Smooth muscle cell (in vitro differentiated cells): ENCODE data around the gene TAS2R60. TPM values are rescaled to one million over a fixed set of nuclear protein-coding genes. Genes with fewer than 3 reads are reported as not detected.
A peak's percentile ranks its signal among the peaks of the same experiment; 100 is the strongest.

Experiments used
- DNase-seq: peaks from one replicate; lab custom pipeline; 2025; ENCODE audit not compliant: unreplicated experiment; lab: John Stamatoyannopoulos, UW
- H2AFZ ChIP-seq: fragments of 200-600 bp; sonication (generic); 2 replicates; pipeline ENCODE4 v1.6.0; 2016; ENCODE audit warnings: antibody characterized with exemption, low read depth, mild to moderate bottlenecking
- H3F3A ChIP-seq: fragments of 200-600 bp; sonication (generic); 2 replicates; pipeline ENCODE4 v1.6.0; 2017; ENCODE audit warnings: antibody characterized with exemption, low read depth
- H3K27ac ChIP-seq: fragments of 200-600 bp; sonication (generic); 2 replicates; pipeline ENCODE4 v1.5.1; 2016; ENCODE audit warnings: low read depth, mild to moderate bottlenecking
- H3K27me3 ChIP-seq: fragments of 200-600 bp; sonication (generic); 2 replicates; pipeline ENCODE4 v1.6.1; 2016; ENCODE audit warnings: low read depth, mild to moderate bottlenecking
- H3K36me3 ChIP-seq: fragments of 200-600 bp; sonication (generic); 2 replicates; pipeline ENCODE4 v1.5.1; 2016; ENCODE audit warnings: low read depth
- H3K4me1 ChIP-seq: fragments of 200-600 bp; sonication (generic); 2 replicates; pipeline ENCODE4 v1.5.1; 2016; ENCODE audit warnings: low read depth
- H3K4me2 ChIP-seq: fragments of 200-600 bp; sonication (generic); 2 replicates; pipeline ENCODE4 v1.6.0; 2016; ENCODE audit warnings: mild to moderate bottlenecking
- H3K4me3 ChIP-seq: fragments of 200-600 bp; sonication (generic); 2 replicates; pipeline ENCODE4 v1.5.1; 2016; ENCODE audit warnings: mild to moderate bottlenecking
- H3K79me2 ChIP-seq: fragments of 200-600 bp; sonication (generic); 2 replicates; pipeline ENCODE4 v1.6.0; 2016; ENCODE audit warnings: low read depth, mild to moderate bottlenecking
- H3K9ac ChIP-seq: fragments of 200-600 bp; sonication (generic); 2 replicates; pipeline ENCODE4 v1.6.0; 2016; ENCODE audit warnings: low read depth
- H3K9me3 ChIP-seq: fragments of 200-600 bp; sonication (generic); replicated peaks from 2 replicates; pipeline ENCODE4 v1.5.1; 2016; ENCODE audit warnings: low read depth
- H4K20me1 ChIP-seq: fragments of 200-600 bp; sonication (generic); 2 replicates; pipeline ENCODE4 v1.6.0; 2016; ENCODE audit warnings: low read depth
- CTCF ChIP-seq: fragments of 200-600 bp; sonication (generic); IDR thresholded peaks from 2 replicates; pipeline ENCODE4 v1.5.1; 2017; ENCODE audit warnings: borderline replicate concordance, mild to moderate bottlenecking, antibody characterized with exemption; ENCODE audit not compliant: insufficient read depth, poor library complexity, severe bottlenecking
- WGBS: methylation state at CpG from one replicate; pipeline ENCODE4 v1.1.7; 2016; ENCODE audit warnings: low lambda C conversion rate; 5-methylcytosine and 5-hydroxymethylcytosine counted together
- polyA plus RNA-seq: library from polyadenylated mRNA; unstranded; fragments of >200 nt; fragmentation: Nextera tagmentation; extraction: Ambion mirVana; gene quantifications from 2 replicates; pipeline ENCODE4 v1.2.1, GENCODE V29; 2016
- total RNA-seq: library from RNA; depleted of rRNA; stranded (reverse); fragments of >200 nt; gene quantifications from 2 replicates; pipeline ENCODE4 v1.2.3, GENCODE V29; 2014

The TAS2R60 gene
- total and polyA plus RNA-seq, 2 experiments from 2014 or later, result not detected

GRCh38 chr7:143493751-143494150 is 50.5 kb downstream of the TAS2R60 start:
- no peak overlapping the region for H3K4me2 ChIP-seq
- H3K9ac ChIP-seq, result no peak overlapping the region
- no peaks in the 10 kb centered on the region for H3K9me3 ChIP-seq
- no peaks in the 10 kb centered on the region for H3K79me2 ChIP-seq
- H3K36me3 ChIP-seq, result no peaks in the 10 kb centered on the region
- WGBS, result 95% methylated on average over 1 of the region's 1 CpG
- no peak overlapping the region for H3K27ac ChIP-seq
- TF ChIP-seq CTCF, result no peak
- no peak for DNase-seq
- H3K4me3 ChIP-seq, result no peak overlapping the region
- no peaks in the 10 kb centered on the region for H3K27me3 ChIP-seq
- H3K4me1 ChIP-seq, result no peaks in the 10 kb centered on the region
- H3F3A ChIP-seq, result no peaks in the 10 kb centered on the region
- H2AFZ ChIP-seq, result peak overlapping the region; percentile 16
- no peaks in the 10 kb centered on the region for H4K20me1 ChIP-seq

Other genes starting within 250 kb of the TAS2R60 start
- not detected in 2 replicates for gene TAS2R40, start 221.4 kb upstream of the TAS2R60 start, total RNA-seq
- gene TAS2R40, start 221.4 kb upstream of the TAS2R60 start, polyA plus RNA-seq, result not detected in 2 replicates
- 102 and 158 TPM in 2 replicates for gene GSTK1, start 180.0 kb upstream of the TAS2R60 start, total RNA-seq
- 105 and 136 TPM in 2 replicates for gene GSTK1, start 180.0 kb upstream of the TAS2R60 start, polyA plus RNA-seq
- gene TMEM139, start 158.5 kb upstream of the TAS2R60 start, total RNA-seq, result 0.99 and 9.1 TPM in 2 replicates
- 0.93 and 4.0 TPM in 2 replicates for gene TMEM139, start 158.5 kb upstream of the TAS2R60 start, polyA plus RNA-seq
- 13.4 and 22.0 TPM in 2 replicates for gene CASP2, start 155.1 kb upstream of the TAS2R60 start, total RNA-seq
- 8.1 and 10.7 TPM in 2 replicates for gene CASP2, start 155.1 kb upstream of the TAS2R60 start, polyA plus RNA-seq
- not detected in 2 replicates for gene CLCN1, start 127.3 kb upstream of the TAS2R60 start, total RNA-seq
- gene CLCN1, start 127.3 kb upstream of the TAS2R60 start, polyA plus RNA-seq, result not detected in 2 replicates
- gene FAM131B, start 80.7 kb upstream of the TAS2R60 start, total RNA-seq, result 0.09 and 0.31 TPM in 2 replicates
- gene FAM131B, start 80.7 kb upstream of the TAS2R60 start, polyA plus RNA-seq, result 0.03 TPM in 1 of 2 replicates, not detected in the other
- 52.2 and 71.1 TPM in 2 replicates for gene ZYX, start 62.1 kb upstream of the TAS2R60 start, total RNA-seq
- gene ZYX, start 62.1 kb upstream of the TAS2R60 start, polyA plus RNA-seq, result 322 and 354 TPM in 2 replicates
- gene EPHA1, start 34.6 kb upstream of the TAS2R60 start, total RNA-seq, result 4.3 and 19.1 TPM in 2 replicates
- 8.7 and 23.6 TPM in 2 replicates for gene EPHA1, start 34.6 kb upstream of the TAS2R60 start, polyA plus RNA-seq
- not detected in 2 replicates for gene TAS2R41, start 34.4 kb downstream of the TAS2R60 start, total RNA-seq
- gene TAS2R41, start 34.4 kb downstream of the TAS2R60 start, polyA plus RNA-seq, result not detected in 2 replicates
- gene CTAGE15, start 128.3 kb downstream of the TAS2R60 start, total RNA-seq, result 0.18 and 1.8 TPM in 2 replicates
- 0.14 and 0.15 TPM in 2 replicates for gene CTAGE15, start 128.3 kb downstream of the TAS2R60 start, polyA plus RNA-seq
- 6.0 and 6.2 TPM in 2 replicates for gene TCAF2, start 177.5 kb downstream of the TAS2R60 start, total RNA-seq
- gene TCAF2, start 177.5 kb downstream of the TAS2R60 start, polyA plus RNA-seq, result 3.4 and 4.6 TPM in 2 replicates